Smooth muscle cell (in vitro differentiated cells): ENCODE data around the gene SUMO3. TPM values are rescaled to one million over a fixed set of nuclear protein-coding genes. Genes with fewer than 3 reads are reported as not detected.

Experiments
- DNase-seq: peaks from one replicate; lab custom pipeline; 2025; ENCODE audit not compliant: unreplicated experiment; lab: John Stamatoyannopoulos, UW
- H2AFZ ChIP-seq: fragments of 200-600 bp; sonication (generic); 2 replicates; pipeline ENCODE4 v1.6.0; 2016; ENCODE audit warnings: antibody characterized with exemption, low read depth, mild to moderate bottlenecking
- H3F3A ChIP-seq: fragments of 200-600 bp; sonication (generic); 2 replicates; pipeline ENCODE4 v1.6.0; 2017; ENCODE audit warnings: antibody characterized with exemption, low read depth
- H3K27ac ChIP-seq: fragments of 200-600 bp; sonication (generic); 2 replicates; pipeline ENCODE4 v1.5.1; 2016; ENCODE audit warnings: low read depth, mild to moderate bottlenecking
- H3K27me3 ChIP-seq: fragments of 200-600 bp; sonication (generic); 2 replicates; pipeline ENCODE4 v1.6.1; 2016; ENCODE audit warnings: low read depth, mild to moderate bottlenecking
- H3K36me3 ChIP-seq: fragments of 200-600 bp; sonication (generic); 2 replicates; pipeline ENCODE4 v1.5.1; 2016; ENCODE audit warnings: low read depth
- H3K4me1 ChIP-seq: fragments of 200-600 bp; sonication (generic); 2 replicates; pipeline ENCODE4 v1.5.1; 2016; ENCODE audit warnings: low read depth
- H3K4me2 ChIP-seq: fragments of 200-600 bp; sonication (generic); 2 replicates; pipeline ENCODE4 v1.6.0; 2016; ENCODE audit warnings: mild to moderate bottlenecking
- H3K4me3 ChIP-seq: fragments of 200-600 bp; sonication (generic); 2 replicates; pipeline ENCODE4 v1.5.1; 2016; ENCODE audit warnings: mild to moderate bottlenecking
- H3K79me2 ChIP-seq: fragments of 200-600 bp; sonication (generic); 2 replicates; pipeline ENCODE4 v1.6.0; 2016; ENCODE audit warnings: low read depth, mild to moderate bottlenecking
- H3K9ac ChIP-seq: fragments of 200-600 bp; sonication (generic); 2 replicates; pipeline ENCODE4 v1.6.0; 2016; ENCODE audit warnings: low read depth
- H3K9me3 ChIP-seq: fragments of 200-600 bp; sonication (generic); replicated peaks from 2 replicates; pipeline ENCODE4 v1.5.1; 2016; ENCODE audit warnings: low read depth
- H4K20me1 ChIP-seq: fragments of 200-600 bp; sonication (generic); 2 replicates; pipeline ENCODE4 v1.6.0; 2016; ENCODE audit warnings: low read depth
- CTCF ChIP-seq: fragments of 200-600 bp; sonication (generic); IDR thresholded peaks from 2 replicates; pipeline ENCODE4 v1.5.1; 2017; ENCODE audit warnings: borderline replicate concordance, mild to moderate bottlenecking, antibody characterized with exemption; ENCODE audit not compliant: insufficient read depth, poor library complexity, severe bottlenecking
- WGBS: methylation state at CpG from one replicate; pipeline ENCODE4 v1.1.7; 2016; ENCODE audit warnings: low lambda C conversion rate; 5-methylcytosine and 5-hydroxymethylcytosine counted together
- polyA plus RNA-seq: library from polyadenylated mRNA; unstranded; fragments of >200 nt; fragmentation: Nextera tagmentation; extraction: Ambion mirVana; gene quantifications from 2 replicates; pipeline ENCODE4 v1.2.1, GENCODE V29; 2016
- total RNA-seq: library from RNA; depleted of rRNA; stranded (reverse); fragments of >200 nt; gene quantifications from 2 replicates; pipeline ENCODE4 v1.2.3, GENCODE V29; 2014

SUMO3 gene
- total and polyA plus RNA-seq, 2 experiments from 2014 or later = 87.9 to 124 TPM

- Histone ChIP-seq H3K27me3 (no peaks in the 10 kb centered on the region), H3K36me3 (no peaks in the 10 kb centered on the region), H2AFZ (no peak overlapping the region), H3K4me2 (no peak overlapping the region), H3K9ac (no peak overlapping the region), H3K79me2 (peaks cover 33% of the 10 kb centered on the region), H3F3A (no peaks in the 10 kb centered on the region), H3K27ac (no peak overlapping the region), H3K9me3 (no peaks in the 10 kb centered on the region), H3K4me1 (no peaks in the 10 kb centered on the region), H4K20me1 (peaks cover 80% of the 10 kb centered on the region), H3K4me3 (no peak overlapping the region)
- no peak for DNase-seq
- WGBS = 91% methylated on average over 11 of the region's 11 CpGs
- no peak for TF ChIP-seq CTCF
These were observed 3.3 kb downstream of the SUMO3 start for GRCh38 chr21:44814498-44815023.

- Histone ChIP-seq H3K9me3 (no peaks in the 10 kb centered on the region), H3K9ac (no peak overlapping the region), H3K79me2 (peaks cover 33% of the 10 kb centered on the region), H3K4me3 (no peak overlapping the region), H3K27me3 (no peaks in the 10 kb centered on the region), H3K4me1 (no peaks in the 10 kb centered on the region), H4K20me1 (peaks cover 88% of the 10 kb centered on the region), H3F3A (no peaks in the 10 kb centered on the region), H3K4me2 (no peak overlapping the region), H3K36me3 (no peaks in the 10 kb centered on the region), H2AFZ (no peak overlapping the region), H3K27ac (no peak overlapping the region)
- WGBS = 95% methylated on average over 18 of the region's 18 CpGs
- TF ChIP-seq CTCF = no peak
- DNase-seq = no peak
These were observed 4.1 kb downstream of the SUMO3 start for GRCh38 chr21:44813727-44814126.

GRCh38 chr21:44813149-44813548 lies 4.7 kb downstream of the SUMO3 start:
- peaks cover 93% of the 10 kb centered on the region for H4K20me1 ChIP-seq
- no peaks in the 10 kb centered on the region for H3K4me1 ChIP-seq
- H3K27me3 ChIP-seq = no peaks in the 10 kb centered on the region
- no peak overlapping the region for H3K4me3 ChIP-seq
- H3K4me2 ChIP-seq = no peak overlapping the region
- no peak overlapping the region for H2AFZ ChIP-seq
- H3K9me3 ChIP-seq = no peaks in the 10 kb centered on the region
- H3F3A ChIP-seq = no peaks in the 10 kb centered on the region
- H3K36me3 ChIP-seq = no peaks in the 10 kb centered on the region
- H3K9ac ChIP-seq = no peak overlapping the region
- no peak for TF ChIP-seq CTCF
- WGBS = 94% methylated on average over 10 of the region's 10 CpGs
- no peak overlapping the region for H3K27ac ChIP-seq
- peaks cover 33% of the 10 kb centered on the region for H3K79me2 ChIP-seq
- no peak for DNase-seq

DNA sequence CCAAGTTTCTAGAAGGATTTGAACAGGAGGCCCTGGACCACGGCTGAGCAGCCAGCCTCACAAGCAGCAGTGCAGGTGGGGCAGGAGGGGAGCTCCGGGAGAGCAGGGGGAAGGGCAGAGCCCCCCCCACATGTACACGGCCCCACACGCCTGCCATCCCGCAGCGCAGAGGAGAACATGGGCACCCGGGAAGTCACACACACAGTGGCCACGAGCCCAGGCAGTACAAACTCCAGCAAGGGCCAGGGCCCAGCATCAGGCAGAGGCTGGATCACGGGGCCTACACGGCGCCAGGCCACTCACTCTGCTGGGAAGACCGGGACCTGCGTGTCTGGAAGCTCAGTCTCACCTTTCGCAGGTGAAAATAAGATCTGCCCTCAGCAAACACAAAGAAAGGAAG lies 5.2 kb downstream of the SUMO3 start:
- no peaks in the 10 kb centered on the region for H3K36me3 ChIP-seq
- H3K79me2 ChIP-seq = peaks cover 33% of the 10 kb centered on the region
- no peak overlapping the region for H3K4me2 ChIP-seq
- H3K4me1 ChIP-seq = no peaks in the 10 kb centered on the region
- no peaks in the 10 kb centered on the region for H3K9me3 ChIP-seq
- no peak overlapping the region for H3K9ac ChIP-seq
- TF ChIP-seq CTCF = no peak
- no peaks in the 10 kb centered on the region for H3F3A ChIP-seq
- no peak overlapping the region for H3K27ac ChIP-seq
- H4K20me1 ChIP-seq = peaks cover 95% of the 10 kb centered on the region
- no peaks in the 10 kb centered on the region for H3K27me3 ChIP-seq
- H2AFZ ChIP-seq = no peak overlapping the region
- no peak overlapping the region for H3K4me3 ChIP-seq
- WGBS = 96% methylated on average over 13 of the region's 14 CpGs
- DNase-seq = no peak
